ENCODE data around the gene EPHA2. TPM values are rescaled to one million over a fixed set of nuclear protein-coding genes. Genes with fewer than 3 reads are reported as not detected.

The EPHA2 gene
- total and polyA plus RNA-seq, 2 experiments from 2014 or later: 7.5 to 51.2 TPM

DNA sequence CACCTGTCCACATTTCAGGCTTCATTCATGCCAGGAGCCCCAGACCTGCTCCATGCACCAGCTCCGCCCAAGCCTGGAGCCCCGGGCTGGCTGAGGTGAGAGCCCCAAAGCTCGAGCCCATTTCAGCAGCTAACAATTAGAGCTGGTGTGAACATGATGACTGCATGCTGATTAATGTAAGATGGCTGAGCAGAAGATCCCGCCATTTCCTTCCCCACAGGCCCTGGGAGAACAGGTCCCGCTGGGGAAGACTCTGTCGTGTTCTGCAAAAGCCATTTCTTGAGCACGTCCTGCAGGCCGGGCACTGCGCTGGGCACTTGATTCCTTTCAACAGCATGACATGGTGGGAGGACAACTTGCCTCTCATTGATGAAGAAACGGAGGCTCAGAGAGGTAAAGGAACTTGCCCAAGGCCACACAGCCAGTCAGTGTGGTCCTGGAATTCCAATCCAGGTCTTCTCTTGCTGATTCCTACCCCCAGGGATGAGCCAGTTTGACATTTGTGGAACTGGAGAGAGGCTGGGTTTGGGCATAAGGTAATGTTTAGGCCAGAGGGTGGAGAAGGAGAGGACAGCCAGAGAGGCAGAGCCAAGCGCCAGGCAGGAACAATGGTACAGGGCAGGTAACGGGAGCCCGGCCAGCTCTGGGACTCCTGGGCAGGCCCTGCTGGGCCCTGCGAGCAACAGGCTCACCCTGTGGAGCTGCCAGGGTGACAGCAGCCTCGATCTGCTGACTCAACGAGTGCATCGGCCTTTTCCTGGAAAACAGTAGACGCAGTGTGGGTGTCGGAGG is 28.1 kb upstream of the EPHA2 start (continued):
- TF ChIP-seq, protein P1, sequence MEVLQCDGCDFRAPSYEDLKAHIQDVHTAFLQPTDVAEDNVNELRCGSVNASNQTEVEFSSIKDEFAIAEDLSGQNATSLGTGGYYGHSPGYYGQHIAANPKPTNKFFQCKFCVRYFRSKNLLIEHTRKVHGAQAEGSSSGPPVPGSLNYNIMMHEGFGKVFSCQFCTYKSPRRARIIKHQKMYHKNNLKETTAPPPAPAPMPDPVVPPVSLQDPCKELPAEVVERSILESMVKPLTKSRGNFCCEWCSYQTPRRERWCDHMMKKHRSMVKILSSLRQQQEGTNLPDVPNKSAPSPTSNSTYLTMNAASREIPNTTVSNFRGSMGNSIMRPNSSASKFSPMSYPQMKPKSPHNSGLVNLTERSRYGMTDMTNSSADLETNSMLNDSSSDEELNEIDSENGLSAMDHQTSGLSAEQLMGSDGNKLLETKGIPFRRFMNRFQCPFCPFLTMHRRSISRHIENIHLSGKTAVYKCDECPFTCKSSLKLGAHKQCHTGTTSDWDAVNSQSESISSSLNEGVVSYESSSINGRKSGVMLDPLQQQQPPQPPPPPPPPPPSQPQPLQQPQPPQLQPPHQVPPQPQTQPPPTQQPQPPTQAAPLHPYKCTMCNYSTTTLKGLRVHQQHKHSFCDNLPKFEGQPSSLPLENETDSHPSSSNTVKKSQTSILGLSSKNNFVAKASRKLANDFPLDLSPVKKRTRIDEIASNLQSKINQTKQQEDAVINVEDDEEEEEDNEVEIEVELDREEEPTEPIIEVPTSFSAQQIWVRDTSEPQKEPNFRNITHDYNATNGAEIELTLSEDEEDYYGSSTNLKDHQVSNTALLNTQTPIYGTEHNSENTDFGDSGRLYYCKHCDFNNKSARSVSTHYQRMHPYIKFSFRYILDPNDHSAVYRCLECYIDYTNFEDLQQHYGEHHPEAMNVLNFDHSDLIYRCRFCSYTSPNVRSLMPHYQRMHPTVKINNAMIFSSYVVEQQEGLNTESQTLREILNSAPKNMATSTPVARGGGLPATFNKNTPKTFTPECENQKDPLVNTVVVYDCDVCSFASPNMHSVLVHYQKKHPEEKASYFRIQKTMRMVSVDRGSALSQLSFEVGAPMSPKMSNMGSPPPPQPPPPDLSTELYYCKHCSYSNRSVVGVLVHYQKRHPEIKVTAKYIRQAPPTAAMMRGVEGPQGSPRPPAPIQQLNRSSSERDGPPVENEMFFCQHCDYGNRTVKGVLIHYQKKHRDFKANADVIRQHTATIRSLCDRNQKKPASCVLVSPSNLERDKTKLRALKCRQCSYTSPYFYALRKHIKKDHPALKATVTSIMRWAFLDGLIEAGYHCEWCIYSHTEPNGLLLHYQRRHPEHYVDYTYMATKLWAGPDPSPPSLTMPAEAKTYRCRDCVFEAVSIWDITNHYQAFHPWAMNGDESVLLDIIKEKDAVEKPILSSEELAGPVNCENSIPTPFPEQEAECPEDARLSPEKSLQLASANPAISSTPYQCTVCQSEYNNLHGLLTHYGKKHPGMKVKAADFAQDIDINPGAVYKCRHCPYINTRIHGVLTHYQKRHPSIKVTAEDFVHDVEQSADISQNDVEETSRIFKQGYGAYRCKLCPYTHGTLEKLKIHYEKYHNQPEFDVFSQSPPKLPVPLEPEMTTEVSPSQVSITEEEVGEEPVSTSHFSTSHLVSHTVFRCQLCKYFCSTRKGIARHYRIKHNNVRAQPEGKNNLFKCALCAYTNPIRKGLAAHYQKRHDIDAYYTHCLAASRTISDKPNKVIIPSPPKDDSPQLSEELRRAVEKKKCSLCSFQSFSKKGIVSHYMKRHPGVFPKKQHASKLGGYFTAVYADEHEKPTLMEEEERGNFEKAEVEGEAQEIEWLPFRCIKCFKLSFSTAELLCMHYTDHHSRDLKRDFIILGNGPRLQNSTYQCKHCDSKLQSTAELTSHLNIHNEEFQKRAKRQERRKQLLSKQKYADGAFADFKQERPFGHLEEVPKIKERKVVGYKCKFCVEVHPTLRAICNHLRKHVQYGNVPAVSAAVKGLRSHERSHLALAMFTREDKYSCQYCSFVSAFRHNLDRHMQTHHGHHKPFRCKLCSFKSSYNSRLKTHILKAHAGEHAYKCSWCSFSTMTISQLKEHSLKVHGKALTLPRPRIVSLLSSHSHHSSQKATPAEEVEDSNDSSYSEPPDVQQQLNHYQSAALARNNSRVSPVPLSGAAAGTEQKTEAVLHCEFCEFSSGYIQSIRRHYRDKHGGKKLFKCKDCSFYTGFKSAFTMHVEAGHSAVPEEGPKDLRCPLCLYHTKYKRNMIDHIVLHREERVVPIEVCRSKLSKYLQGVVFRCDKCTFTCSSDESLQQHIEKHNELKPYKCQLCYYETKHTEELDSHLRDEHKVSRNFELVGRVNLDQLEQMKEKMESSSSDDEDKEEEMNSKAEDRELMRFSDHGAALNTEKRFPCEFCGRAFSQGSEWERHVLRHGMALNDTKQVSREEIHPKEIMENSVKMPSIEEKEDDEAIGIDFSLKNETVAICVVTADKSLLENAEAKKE (CRISPR knock-in tag; IDR thresholded peaks at IDR 0.05): no peak

DNA sequence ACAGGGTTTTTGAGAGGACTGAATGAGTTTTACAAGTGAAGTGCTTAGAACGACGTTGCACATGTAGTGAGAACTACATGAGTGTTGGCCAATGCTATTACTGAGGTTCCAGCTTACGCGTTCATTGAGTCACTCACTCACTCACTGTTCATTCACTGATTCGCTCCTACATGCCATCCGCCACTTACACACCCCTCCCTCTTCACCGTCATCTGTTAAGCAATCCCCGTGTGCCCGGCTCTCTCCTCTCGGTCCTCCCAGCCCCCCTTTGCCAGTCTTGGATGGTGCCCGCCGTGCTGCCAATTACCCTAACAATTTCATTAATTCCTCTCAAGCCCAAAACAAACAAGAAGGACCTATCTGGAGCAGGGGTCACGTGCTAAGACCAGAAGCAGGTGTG is 27.3 kb upstream of the EPHA2 start:
- no peaks in the 10 kb centered on the region for H3K9me3 Mint-ChIP-seq
- TF ChIP-seq ZNF114 (CRISPR knock-in tag; IDR thresholded peaks at IDR 0.05): no peak
- Histone ChIP-seq H3K4me3 (no peak overlapping the region), H3K27me3 (ENCODE audit: insufficient read depth) (no peaks in the 10 kb centered on the region), H3K4me2 (no peak overlapping the region), H3K79me2 (replicated peaks; ENCODE audit: insufficient read depth) (no peaks in the 10 kb centered on the region), H2AFZ (no peak overlapping the region), H3K4me1 (ENCODE audit: insufficient read depth) (peaks cover 9% of the 10 kb centered on the region; the same call in 1 of the 2 replicates), H3K9me2 (ENCODE audit: insufficient read depth) (no peaks in the 10 kb centered on the region), H3F3A (replicated peaks; ENCODE audit: low read depth) (peaks cover 4% of the 10 kb centered on the region; the same call in 1 of the 2 replicates), H3K36me3 (ENCODE audit: insufficient read depth) (no peaks in the 10 kb centered on the region), H4K20me1 (replicated peaks; ENCODE audit: insufficient read depth) (no peaks in the 10 kb centered on the region), H3K27ac (ENCODE audit: low read depth) (no peak overlapping the region)
- DNase-seq (ENCODE audit: low spot score) (no peak), ATAC-seq (no peak)
- no peaks in the 10 kb centered on the region for H3K36me3 Mint-ChIP-seq (ENCODE audit: low read depth)
- H3K27ac Mint-ChIP-seq: no peak overlapping the region
- H3K27me3 Mint-ChIP-seq (ENCODE audit: insufficient read depth, low read depth, poor library complexity): peaks cover 20% of the 10 kb centered on the region
- H3K4me1 Mint-ChIP-seq: peaks cover 16% of the 10 kb centered on the region
- H3K4me3 Mint-ChIP-seq: no peak overlapping the region

Measured in GM23338 (cell line).